Neural cell (in vitro differentiated cells): ENCODE results near the gene RIPOR1.

Experiments used
- EP300 ChIP-seq: fragments of 450-650 bp; conservative IDR thresholded peaks from 2 replicates; pipeline ENCODE4 v1.6.1; 2014; ENCODE audit warnings: antibody characterized with exemption, mild to moderate bottlenecking, moderate library complexity; ENCODE audit not compliant: poor library complexity, severe bottlenecking
- EZH2 ChIP-seq: fragments of 200-600, 300-800 bp; shearing (Covaris generic), sonication (generic); IDR thresholded peaks from 2 replicates; pipeline ENCODE4 v1.6.1; 2014; ENCODE audit warnings: antibody characterized with exemption, low read length, borderline replicate concordance, mild to moderate bottlenecking; ENCODE audit not compliant: insufficient read depth, poor library complexity, severe bottlenecking
- MXI1 ChIP-seq: fragments of 450-650 bp; conservative IDR thresholded peaks from 2 replicates; pipeline ENCODE4 v1.6.1; 2014; ENCODE audit warnings: antibody characterized with exemption, mild to moderate bottlenecking; ENCODE audit not compliant: poor library complexity, severe bottlenecking
- POLR2AphosphoS5 ChIP-seq: IDR thresholded peaks from 2 replicates; pipeline ENCODE4 v1.6.1; 2012
- RAD21 ChIP-seq: fragments of 450-650 bp; conservative IDR thresholded peaks from 2 replicates; pipeline ENCODE4 v1.6.1; 2014; ENCODE audit warnings: antibody characterized with exemption, mild to moderate bottlenecking, moderate library complexity
- REST ChIP-seq: IDR thresholded peaks from 2 replicates; pipeline ENCODE4 v1.6.1; 2012; ENCODE audit warnings: borderline replicate concordance
- SMC3 ChIP-seq: fragments of 450-650 bp; conservative IDR thresholded peaks from 2 replicates; pipeline ENCODE4 v1.6.1; 2014; ENCODE audit warnings: antibody characterized with exemption, mild to moderate bottlenecking, moderate library complexity; ENCODE audit not compliant: poor library complexity
- TAF1 ChIP-seq: IDR thresholded peaks from 2 replicates; pipeline ENCODE4 v1.6.1; 2012; ENCODE audit warnings: low read depth
- TF ChIP-seq, protein P1 (sequence below): fragments of 450-650 bp; IDR thresholded peaks from 2 replicates; pipeline ENCODE4 v1.5.1; 2014; ENCODE audit warnings: antibody characterized with exemption, mild to moderate bottlenecking, moderate library complexity; ENCODE audit not compliant: poor library complexity, severe bottlenecking

DNA sequence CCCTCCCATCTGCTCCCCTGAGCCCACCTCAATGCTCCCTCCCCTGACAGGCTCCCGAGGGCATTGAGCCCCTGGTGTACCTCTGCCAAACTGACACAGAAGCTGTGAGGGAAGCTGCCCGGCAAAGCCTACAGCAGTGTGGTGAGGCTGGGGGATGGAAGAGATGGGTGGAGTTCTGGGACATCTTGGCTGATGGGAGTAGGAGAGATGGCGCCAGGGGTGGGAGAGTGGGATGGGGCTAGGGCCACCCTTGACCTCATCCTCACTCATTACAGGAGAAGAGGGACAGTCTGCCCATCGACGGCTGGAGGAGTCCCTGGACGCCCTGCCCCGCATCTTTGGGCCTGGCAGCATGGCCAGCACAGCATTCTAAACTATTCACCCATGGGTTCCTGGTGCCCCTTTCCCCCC lies 17.5 kb downstream of the RIPOR1 start:
- TF ChIP-seq, protein P1, sequence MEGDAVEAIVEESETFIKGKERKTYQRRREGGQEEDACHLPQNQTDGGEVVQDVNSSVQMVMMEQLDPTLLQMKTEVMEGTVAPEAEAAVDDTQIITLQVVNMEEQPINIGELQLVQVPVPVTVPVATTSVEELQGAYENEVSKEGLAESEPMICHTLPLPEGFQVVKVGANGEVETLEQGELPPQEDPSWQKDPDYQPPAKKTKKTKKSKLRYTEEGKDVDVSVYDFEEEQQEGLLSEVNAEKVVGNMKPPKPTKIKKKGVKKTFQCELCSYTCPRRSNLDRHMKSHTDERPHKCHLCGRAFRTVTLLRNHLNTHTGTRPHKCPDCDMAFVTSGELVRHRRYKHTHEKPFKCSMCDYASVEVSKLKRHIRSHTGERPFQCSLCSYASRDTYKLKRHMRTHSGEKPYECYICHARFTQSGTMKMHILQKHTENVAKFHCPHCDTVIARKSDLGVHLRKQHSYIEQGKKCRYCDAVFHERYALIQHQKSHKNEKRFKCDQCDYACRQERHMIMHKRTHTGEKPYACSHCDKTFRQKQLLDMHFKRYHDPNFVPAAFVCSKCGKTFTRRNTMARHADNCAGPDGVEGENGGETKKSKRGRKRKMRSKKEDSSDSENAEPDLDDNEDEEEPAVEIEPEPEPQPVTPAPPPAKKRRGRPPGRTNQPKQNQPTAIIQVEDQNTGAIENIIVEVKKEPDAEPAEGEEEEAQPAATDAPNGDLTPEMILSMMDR = no peak
- TF ChIP-seq TAF1 (no peak), EZH2 (no peak), MXI1 (no peak), POLR2AphosphoS5 (no peak), REST (no peak), SMC3 (no peak), EP300 (no peak), RAD21 (no peak)
